CD4-positive, alpha-beta T cell (primary cell): Measurements from ENCODE around the gene C3orf20. TPM values are rescaled to one million over a fixed set of nuclear protein-coding genes. Genes with fewer than 3 reads are reported as not detected.

ENCODE experiments used
- ATAC-seq: fragments of 200-7000 bp; cut with Tn5 transposase; one replicate; pipeline ENCODE4 v1.10.0; 2022; ENCODE audit warnings: mild to moderate bottlenecking; ENCODE audit not compliant: poor library complexity
- CTCF ChIA-PET: fragments of 350-600 bp; sonication (Branson Sonifier 250); formaldehyde crosslinking; loops from one replicate; lab custom pipeline; 2021; ENCODE audit warnings: antibody characterized with exemption, inconsistent platforms; lab: Charles Lee
- POLR2A ChIA-PET: fragments of 350-600 bp; sonication (Branson Sonifier 250); formaldehyde crosslinking; loops from one replicate; lab custom pipeline; 2021; ENCODE audit warnings: antibody characterized with exemption, inconsistent platforms; lab: Charles Lee
- DNase-seq, 14 experiments: peaks; one replicate each; pipeline ENCODE4 v3.0.0-alpha.2; 2013 to 2020; ENCODE audit warnings: mixed read lengths in 2 of 14
- H3K27ac ChIP-seq, 2 donors: one replicate each; pipeline versions ENCODE4 v1.5.1 to v1.7.0; 2013; ENCODE audit warnings: low read length in 2 of 2, low read depth in 1 of 2, mild to moderate bottlenecking in 1 of 2
- H3K27me3 ChIP-seq, 2 experiments: 1 replicate in 1 of 2; 2 replicates in 1 of 2; pipeline versions ENCODE4 v1.6.1 to v1.7.0; 2013; ENCODE audit warnings: low read length in 2 of 2, control low read depth in 1 of 2, mild to moderate bottlenecking in 1 of 2, moderate library complexity in 1 of 2; ENCODE audit not compliant: insufficient read depth in 2 of 2, control insufficient read depth in 1 of 2
- H3K36me3 ChIP-seq: one replicate; pipeline ENCODE4 v1.6.1; 2013; ENCODE audit warnings: low read length, control low read depth; ENCODE audit not compliant: insufficient read depth
- H3K4me1 ChIP-seq: one replicate; pipeline ENCODE4 v1.6.1; 2013; ENCODE audit warnings: low read length, control low read depth; ENCODE audit not compliant: insufficient read depth
- H3K4me3 ChIP-seq: one replicate; pipeline ENCODE4 v1.5.1; 2013; ENCODE audit warnings: mild to moderate bottlenecking, low read length, moderate library complexity
- H3K9me3 ChIP-seq, 2 experiments: 1 replicate in 1 of 2; 2 replicates in 1 of 2; pipeline versions ENCODE4 v1.6.1 to v1.7.0; 2013; ENCODE audit warnings: low read length in 2 of 2, mild to moderate bottlenecking in 2 of 2, control low read depth in 1 of 2, moderate library complexity in 1 of 2; ENCODE audit not compliant: control insufficient read depth in 1 of 2, insufficient read depth in 1 of 2
- H3K27ac Mint-ChIP-seq: one replicate; pipeline ENCODE4 v1.8.0; 2020; ENCODE audit warnings: mixed read lengths
- H3K27me3 Mint-ChIP-seq: one replicate; pipeline ENCODE4 v1.8.0; 2021; ENCODE audit warnings: mixed read lengths
- H3K36me3 Mint-ChIP-seq: one replicate; pipeline ENCODE4 v1.8.0; 2021; ENCODE audit warnings: low read depth, mixed read lengths
- H3K4me1 Mint-ChIP-seq: one replicate; pipeline ENCODE4 v1.8.0; 2021; ENCODE audit warnings: low read depth, mixed read lengths
- H3K4me3 Mint-ChIP-seq: one replicate; pipeline ENCODE4 v1.8.0; 2020; ENCODE audit warnings: mild to moderate bottlenecking, mixed read lengths
- H3K9me3 Mint-ChIP-seq: one replicate; pipeline ENCODE4 v1.8.0; 2020; ENCODE audit warnings: mixed read lengths
- intact Hi-C, 2 experiments: fragments of 100-400 bp; cut with DNase I in 1 of 2; cut with micrococcal nuclease in 1 of 2; formaldehyde crosslinking; loops; one replicate each; pipeline versions ENCODE4 v1.15.1 to v1.9.0; 2023 to 2025; cut with DNase I, micrococcal nuclease
- total RNA-seq, 174 experiments: library from RNA in 2 of 174; stranded (reverse) in 2 of 174; gene quantifications; one replicate each; pipeline ENCODE4 v1.2.3 and lab custom pipeline; 2021 to 2026
- TF ChIP-seq, protein P1 (sequence below): fragments of 200-600 bp; IDR thresholded peaks from one replicate; pipeline ENCODE4 v1.8.0; 2022; ENCODE audit warnings: antibody characterized with exemption, mild to moderate bottlenecking

C3orf20 gene
- total RNA-seq, 2 experiments from 2014 or later = 0.14 TPM; not detected in 1

DNA sequence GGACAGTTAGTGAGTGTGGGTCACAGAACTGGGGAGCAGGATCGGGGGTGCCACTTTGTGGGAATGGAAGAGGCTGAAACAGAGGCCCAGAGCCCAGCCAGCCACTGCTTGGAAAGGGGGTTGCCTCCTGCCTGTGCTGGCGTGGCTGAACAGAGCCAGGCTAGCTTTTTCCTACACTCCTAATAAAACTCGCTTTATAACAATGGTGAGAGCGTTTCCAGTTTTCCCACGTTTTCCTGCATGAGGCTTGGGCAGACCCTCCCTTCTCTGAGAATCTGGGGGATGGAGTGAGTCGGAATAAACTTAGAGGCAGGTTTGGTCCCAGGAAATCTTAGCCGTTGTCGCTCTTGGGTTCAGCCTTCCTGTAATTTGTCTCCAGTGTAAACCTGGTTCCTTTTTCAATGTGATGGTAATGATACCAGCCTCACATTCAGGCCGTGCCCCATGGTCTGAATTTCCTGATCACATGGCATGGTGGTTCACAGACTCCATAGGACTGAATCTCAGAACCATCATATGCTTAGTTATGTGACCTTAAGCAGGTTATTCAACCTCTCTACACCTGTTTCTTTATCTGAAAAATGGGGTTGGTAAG, 137.4 kb downstream of the C3orf20 start:
- peaks cover 5% of the 10 kb centered on the region for H3K4me1 ChIP-seq
- peaks cover 41 to 51% of the 10 kb centered on the region in 2 experiments for H3K27me3 ChIP-seq
- H3K4me3 Mint-ChIP-seq = no peak overlapping the region
- H3K27ac Mint-ChIP-seq = no peak overlapping the region
- ATAC-seq (no peak), DNase-seq (no peak)
- H3K36me3 Mint-ChIP-seq = no peaks in the 10 kb centered on the region
- POLR2A ChIA-PET = no interaction called here
- H3K4me1 Mint-ChIP-seq = peaks cover 5% of the 10 kb centered on the region
- no peaks in the 10 kb centered on the region for H3K9me3 Mint-ChIP-seq
- no peaks in the 10 kb centered on the region for H3K9me3 ChIP-seq
- peaks cover 83% of the 10 kb centered on the region for H3K27me3 Mint-ChIP-seq
- no peaks in the 10 kb centered on the region for H3K36me3 ChIP-seq
- TF ChIP-seq, protein P1, sequence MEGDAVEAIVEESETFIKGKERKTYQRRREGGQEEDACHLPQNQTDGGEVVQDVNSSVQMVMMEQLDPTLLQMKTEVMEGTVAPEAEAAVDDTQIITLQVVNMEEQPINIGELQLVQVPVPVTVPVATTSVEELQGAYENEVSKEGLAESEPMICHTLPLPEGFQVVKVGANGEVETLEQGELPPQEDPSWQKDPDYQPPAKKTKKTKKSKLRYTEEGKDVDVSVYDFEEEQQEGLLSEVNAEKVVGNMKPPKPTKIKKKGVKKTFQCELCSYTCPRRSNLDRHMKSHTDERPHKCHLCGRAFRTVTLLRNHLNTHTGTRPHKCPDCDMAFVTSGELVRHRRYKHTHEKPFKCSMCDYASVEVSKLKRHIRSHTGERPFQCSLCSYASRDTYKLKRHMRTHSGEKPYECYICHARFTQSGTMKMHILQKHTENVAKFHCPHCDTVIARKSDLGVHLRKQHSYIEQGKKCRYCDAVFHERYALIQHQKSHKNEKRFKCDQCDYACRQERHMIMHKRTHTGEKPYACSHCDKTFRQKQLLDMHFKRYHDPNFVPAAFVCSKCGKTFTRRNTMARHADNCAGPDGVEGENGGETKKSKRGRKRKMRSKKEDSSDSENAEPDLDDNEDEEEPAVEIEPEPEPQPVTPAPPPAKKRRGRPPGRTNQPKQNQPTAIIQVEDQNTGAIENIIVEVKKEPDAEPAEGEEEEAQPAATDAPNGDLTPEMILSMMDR = no peak
- intact Hi-C loops = no loop called here
- H3K27ac ChIP-seq = no peak overlapping the region
- H3K4me3 ChIP-seq = no peak overlapping the region
- CTCF ChIA-PET = no interaction called here

DNA sequence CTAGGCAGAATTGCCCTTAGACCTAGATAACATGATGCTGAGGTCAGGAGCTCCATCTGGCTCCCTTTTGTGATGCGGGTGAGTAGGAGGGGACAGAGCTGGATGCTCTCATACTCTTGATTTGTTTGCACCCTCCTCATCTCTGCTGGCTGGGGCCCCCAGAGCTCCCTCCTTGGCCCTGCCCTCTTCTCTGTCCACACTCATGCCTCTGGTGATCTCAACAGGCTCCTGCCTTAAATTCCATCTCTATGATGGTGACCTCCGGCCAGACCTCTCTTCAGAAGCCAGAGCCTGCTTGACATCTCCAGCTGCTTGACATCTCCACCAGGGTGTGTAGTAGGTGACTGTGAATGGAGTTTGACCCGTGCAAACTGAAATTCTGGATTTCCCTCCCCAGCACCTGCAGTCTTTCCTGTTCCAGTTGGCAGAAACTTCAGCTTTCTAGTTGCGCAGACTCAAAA, 139.5 kb downstream of the C3orf20 start:
- CTCF ChIA-PET = no interaction called here
- H3K27me3 Mint-ChIP-seq = peaks cover 72% of the 10 kb centered on the region

DNA sequence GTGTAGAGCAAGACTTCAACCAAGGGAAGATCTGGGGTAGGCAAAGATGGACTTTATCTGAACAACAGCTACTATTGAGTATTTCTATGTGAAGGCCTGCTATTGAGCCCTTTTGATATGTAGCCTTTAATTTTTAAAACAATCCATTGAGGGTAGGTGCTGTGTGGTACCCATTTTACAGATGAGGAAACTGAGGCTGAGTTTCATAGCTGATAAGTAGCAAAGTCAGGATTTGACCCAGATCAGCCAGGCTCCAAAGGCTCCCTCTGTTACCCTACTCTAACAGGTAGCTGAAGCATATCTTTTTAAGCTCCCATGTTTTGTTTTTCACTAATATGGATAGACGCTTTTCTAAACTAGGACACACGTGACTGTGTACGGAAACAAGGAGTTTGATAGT, 141.4 kb downstream of the C3orf20 start:
- peaks cover 18 to 29% of the 10 kb centered on the region in 2 experiments for H3K27me3 ChIP-seq
- no peak overlapping the region for H3K4me3 Mint-ChIP-seq
- no peak overlapping the region for H3K4me3 ChIP-seq
- ATAC-seq (no peak), DNase-seq (no peak)
- H3K4me1 ChIP-seq = no peaks in the 10 kb centered on the region
- CTCF ChIA-PET = no interaction called here
- H3K27ac Mint-ChIP-seq = no peak overlapping the region
- H3K36me3 ChIP-seq = no peaks in the 10 kb centered on the region
- H3K27me3 Mint-ChIP-seq = peaks cover 69% of the 10 kb centered on the region
- H3K27ac ChIP-seq = no peak overlapping the region
- H3K36me3 Mint-ChIP-seq = no peaks in the 10 kb centered on the region
- H3K9me3 ChIP-seq = no peaks in the 10 kb centered on the region
- H3K4me1 Mint-ChIP-seq = peaks cover 1% of the 10 kb centered on the region
- intact Hi-C loops = no loop called here
- TF ChIP-seq, protein P1 = no peak
- no peaks in the 10 kb centered on the region for H3K9me3 Mint-ChIP-seq
- POLR2A ChIA-PET = no interaction called here

More for the DNA sequence above, 139.5 kb downstream of the C3orf20 start:
- Histone ChIP-seq H3K9me3 (no peaks in the 10 kb centered on the region), H3K36me3 (no peaks in the 10 kb centered on the region), H3K27ac (no peak overlapping the region), H3K4me1 (peaks cover 5% of the 10 kb centered on the region), H3K27me3 (peaks cover 32 to 42% of the 10 kb centered on the region in 2 experiments), H3K4me3 (no peak overlapping the region)
- H3K4me3 Mint-ChIP-seq = no peak overlapping the region
- intact Hi-C loops = no loop called here
- POLR2A ChIA-PET = no interaction called here
- H3K4me1 Mint-ChIP-seq = peaks cover 5% of the 10 kb centered on the region
- H3K36me3 Mint-ChIP-seq = no peaks in the 10 kb centered on the region
- H3K9me3 Mint-ChIP-seq = no peaks in the 10 kb centered on the region
- no peak overlapping the region for H3K27ac Mint-ChIP-seq
- DNase-seq (no peak), ATAC-seq (no peak)
- TF ChIP-seq, protein P1 = no peak
